K562 (cell line): ENCODE data around the gene TNFSF4. TPM values are rescaled to one million over a fixed set of nuclear protein-coding genes. Genes with fewer than 3 reads are reported as not detected.

Experiments used
- ATAC-seq: fragments of 200-7000 bp; cut with Tn5 transposase; 3 replicates; pipeline ENCODE4 v1.9.1; 2020; ENCODE audit warnings: moderate library complexity
- BruUV-seq: library from RNA; stranded (reverse); fragments of 400-500 nt; replicated peaks from 2 replicates; lab custom pipeline; 2021; lab: Mats Ljungman, UMichigan
- CTCF ChIA-PET: fragments of 300-600 bp; formaldehyde crosslinking; extraction: SDS; loops from one replicate; lab custom pipeline; 2021; ENCODE audit warnings: low intra/inter-chr PET ratio; lab: Yijun Ruan, JAX
- POLR2A ChIA-PET: fragments of 300-600, 350-650 bp; sonication (Branson Sonifier 250); formaldehyde crosslinking; extraction: SDS; loops from one replicate; lab custom pipeline; 2021; ENCODE audit warnings: antibody characterized with exemption, inconsistent platforms; lab: Yijun Ruan, JAX
- DNase-seq, 4 experiments: peaks; one replicate each; pipeline versions ENCODE4 v3.0.0 to v3.0.0-alpha.2; 2011 to 2018; ENCODE audit warnings: low spot score in 3 of 4, mixed read lengths in 3 of 4; ENCODE audit errors: extremely low read depth in 1 of 4
- FAIRE-seq: peaks from 2 replicates; lab custom pipeline; 2011; peaks lifted over from hg19 to GRCh38; lab: Jason Lieb, UNC
- H2AFZ ChIP-seq: 2 replicates; pipeline ENCODE4 v1.6.0; 2011; ENCODE audit warnings: low read depth, low read length, control low read depth, inconsistent platforms
- H3K27ac ChIP-seq: fragments of 200-600 bp; 3 replicates; pipeline ENCODE4 v1.8.0; 2011; ENCODE audit warnings: low read depth, mild to moderate bottlenecking, control low read depth, inconsistent platforms, low read length, moderate library complexity, mixed read lengths; ENCODE audit errors: extremely low read depth
- H3K27me3 ChIP-seq, 2 experiments: fragments of 300-600 bp in 1 of 2; 2 replicates in 1 of 2; 3 replicates in 1 of 2; pipeline versions ENCODE4 v1.6.0 to v1.8.0; 2011; ENCODE audit warnings: inconsistent platforms in 2 of 2, low read length in 2 of 2, mild to moderate bottlenecking in 1 of 2, mixed read lengths in 1 of 2, moderate library complexity in 1 of 2; ENCODE audit not compliant: control insufficient read depth in 2 of 2, insufficient read depth in 2 of 2
- H3K36me3 ChIP-seq: fragments of 300-600 bp; 3 replicates; pipeline ENCODE4 v1.8.0; 2011; ENCODE audit warnings: mild to moderate bottlenecking, low read length, inconsistent platforms; ENCODE audit not compliant: control insufficient read depth, insufficient read depth
- H3K4me1 ChIP-seq, 2 experiments: fragments of 200-600 bp in 1 of 2; replicated peaks in 1 of 2; 2 replicates in 1 of 2; 3 replicates in 1 of 2; pipeline versions ENCODE4 v1.5.1 to v1.8.0; 2011; ENCODE audit warnings: inconsistent platforms in 2 of 2, low read length in 2 of 2, mild to moderate bottlenecking in 1 of 2, mixed read lengths in 1 of 2, moderate library complexity in 1 of 2; ENCODE audit not compliant: control insufficient read depth in 2 of 2, insufficient read depth in 2 of 2
- H3K4me2 ChIP-seq: 2 replicates; pipeline ENCODE4 v1.6.1; 2011; ENCODE audit warnings: low read length, control low read depth, inconsistent platforms, mixed read lengths; ENCODE audit not compliant: insufficient read depth
- H3K4me3 ChIP-seq: fragments of 200-600 bp; sonication (generic), shearing (Covaris generic); 2 replicates; pipeline ENCODE4 v1.5.1; 2016; ENCODE audit warnings: control low read depth, inconsistent platforms
- H3K79me2 ChIP-seq: fragments of 200-600 bp; 3 replicates; pipeline ENCODE4 v1.8.0; 2011; ENCODE audit warnings: low read length, inconsistent platforms; ENCODE audit not compliant: control insufficient read depth, insufficient read depth
- H3K9ac ChIP-seq, 2 experiments: 2 replicates each; pipeline versions ENCODE4 v1.6.0 to v1.6.1; 2011; ENCODE audit warnings: low read depth in 2 of 2, low read length in 2 of 2, control low read depth in 1 of 2, inconsistent platforms in 1 of 2, mild to moderate bottlenecking in 1 of 2, mixed read lengths in 1 of 2; ENCODE audit not compliant: insufficient read depth in 1 of 2
- H3K9me1 ChIP-seq: one replicate; pipeline ENCODE4 v1.6.0; 2011; ENCODE audit warnings: inconsistent platforms, mild to moderate bottlenecking, low read length, moderate library complexity; ENCODE audit not compliant: control insufficient read depth, insufficient read depth
- H3K9me3 ChIP-seq: replicated peaks from 2 replicates; pipeline ENCODE4 v1.5.1; 2011; ENCODE audit warnings: low read depth, low read length, inconsistent platforms; ENCODE audit not compliant: control insufficient read depth, insufficient read depth
- H4K20me1 ChIP-seq: replicated peaks from 2 replicates; pipeline ENCODE4 v1.6.1; 2011; ENCODE audit warnings: low read length, inconsistent platforms, mixed read lengths; ENCODE audit not compliant: control insufficient read depth, insufficient read depth
- CHD7 ChIP-seq: fragments of 200-600 bp; sonication (generic); IDR thresholded peaks from one replicate; pipeline ENCODE4 v1.6.1; 2012; ENCODE audit warnings: mild to moderate bottlenecking, low read depth, low read length, inconsistent platforms
- ETV6 ChIP-seq, 3 experiments: fragments of 150-350 bp in 1 of 3; sonication (generic) in 1 of 3; formaldehyde crosslinking in 1 of 3; IDR thresholded peaks; 2 replicates each; pipeline versions ENCODE4 v1.6.1 to v1.8.0; 2014 to 2022; ENCODE audit warnings: borderline replicate concordance in 2 of 3, low read depth in 2 of 3, antibody characterized with exemption in 1 of 3, low read length in 1 of 3, mild to moderate bottlenecking in 1 of 3, missing genetic modification reagents in 1 of 3
- EWSR1 ChIP-seq: fragments of 450-650 bp; IDR thresholded peaks from 2 replicates; pipeline ENCODE4 v1.6.1; 2018; ENCODE audit warnings: borderline replicate concordance, mild to moderate bottlenecking, low read depth, moderate library complexity; ENCODE audit not compliant: partially characterized antibody
- KLF6 ChIP-seq: fragments of 250-450 bp; sonication (Bioruptor Pico); IDR thresholded peaks from 2 replicates; pipeline ENCODE4 v1.4.0; 2020; ENCODE audit warnings: mild to moderate bottlenecking, moderate library complexity, borderline replicate concordance
- MBD2 ChIP-seq: sonication (generic); IDR thresholded peaks from 2 replicates; pipeline ENCODE4 v1.6.1; 2016; ENCODE audit warnings: low read depth, borderline replicate concordance
- POLR2AphosphoS2 ChIP-seq: IDR thresholded peaks from 2 replicates; pipeline ENCODE4 v1.6.1; 2012; ENCODE audit warnings: low read length, improper control_type of control experiment
- RBM34 ChIP-seq: fragments of 200-400 bp; formaldehyde crosslinking; IDR thresholded peaks from 2 replicates; pipeline ENCODE4 v1.6.1; 2018; ENCODE audit warnings: low read length, borderline replicate concordance; ENCODE audit not compliant: insufficient read depth
- SMAD4 ChIP-seq: fragments of 250-450 bp; sonication (Bioruptor Pico); conservative IDR thresholded peaks from 2 replicates; pipeline ENCODE4 v1.8.0; 2021; ENCODE audit warnings: inconsistent platforms, mild to moderate bottlenecking, moderate library complexity
- ZNF212 ChIP-seq: fragments of 450-650 bp; formaldehyde crosslinking; IDR thresholded peaks from 2 replicates; pipeline ENCODE4 v1.4.0; 2020; ENCODE audit warnings: mild to moderate bottlenecking
- ZNF263 ChIP-seq: sonication (generic); formaldehyde crosslinking; IDR thresholded peaks from 2 replicates; pipeline ENCODE4 v1.8.0; 2022; ENCODE audit warnings: mild to moderate bottlenecking, missing genetic modification reagents, borderline replicate concordance
- ZNF57 ChIP-seq: fragments of 450-650 bp; formaldehyde crosslinking; IDR thresholded peaks from 2 replicates; pipeline ENCODE4 v1.4.0; 2020; ENCODE audit warnings: mild to moderate bottlenecking, moderate library complexity
- WGBS: fragments of 100-300 bp; shearing (Covaris generic); methylation state at CpG from one replicate; pipeline ENCODE4 v1.1.6; 2016; ENCODE audit warnings: low coverage, mixed read lengths; ENCODE audit not compliant: insufficient coverage; ENCODE audit errors: missing lambda C conversion rate; 5-methylcytosine and 5-hydroxymethylcytosine counted together
- in situ Hi-C: fragments of 300-500 bp; cut with MboI; formaldehyde crosslinking; loops from 4 replicates; pipeline ENCODE4 v1.15.0; 2018; ENCODE audit warnings: inconsistent platforms, mixed read lengths
- intact Hi-C: fragments of 100-400 bp; cut with micrococcal nuclease; formaldehyde crosslinking; loops from 2 replicates; pipeline ENCODE4 v1.14.2; 2022
- polyA plus RNA-seq, 8 experiments: library from polyadenylated mRNA; depleted of rRNA in 4 of 8; stranded (reverse) in 5 of 8; unstranded in 3 of 8; fragments of >200 nt; fragmentation: Nextera tagmentation in 2 of 8; fragmentation: Illumina TruSeq in 1 of 8; extraction: Ambion mirVana in 2 of 8; extraction: Trizol in 1 of 8; gene quantifications; 2 replicates each; pipeline versions ENCODE4 v1.2.1 to v1.2.3, GENCODE V29; 2011 to 2014; ENCODE audit warnings: inconsistent platforms in 1 of 8, missing spikeins in 1 of 8
- total RNA-seq, 7 experiments: library from RNA; depleted of rRNA in 6 of 7; stranded (reverse); fragments of >200 nt in 6 of 7; fragmentation: Illumina TruSeq in 2 of 7; extraction: Trizol in 2 of 7; gene quantifications; 2 replicates each; pipeline versions ENCODE4 v1.2.1 to v1.2.3, GENCODE V29; 2011 to 2021; ENCODE audit warnings: low replicate concordance in 1 of 7

The TNFSF4 gene
- total and polyA plus RNA-seq, 9 of the 15 experiments (the other 6 are each of a cell fraction or from before 2014, with no cell fraction given): 0.08 to 0.23 (median 0.15) TPM; not detected in 1

- Histone ChIP-seq H3K27ac (no peak overlapping the region), H4K20me1 (no peaks in the 10 kb centered on the region), H3K27me3 (peaks cover 0 to 13% of the 10 kb centered on the region in 2 experiments; a peak in 2 of 5 replicates), H3K4me3 (no peak overlapping the region), H3K9me1 (no peaks in the 10 kb centered on the region), H3K4me2 (no peak overlapping the region), H2AFZ (no peak overlapping the region), H3K79me2 (no peaks in the 10 kb centered on the region), H3K9me3 (no peaks in the 10 kb centered on the region), H3K9ac (no peak overlapping the region), H3K36me3 (no peaks in the 10 kb centered on the region), H3K4me1 (no peaks in the 10 kb centered on the region)
- WGBS: 4% methylated on average over 4 of the region's 4 CpGs
- FAIRE-seq (no peak), DNase-seq (no peak), ATAC-seq (no peak)
- intact Hi-C loops (loop anchor here (10.0 kb wide), 2 partner anchors 244 to 784 kb away; partner anchors contain the start of gene C1orf105), in situ Hi-C loops (no loop called here)
- no TSS peak for BruUV-seq
- ChIA-PET POLR2A (interaction anchor here (0.6 to 0.9 kb wide), 2 partner anchors 8 to 14 kb away, joined by 4 read pairs; no protein-coding TSS in a partner anchor), CTCF (no interaction called here)
- TF ChIP-seq MBD2: no peak
- no peak for TF ChIP-seq POLR2AphosphoS2
- no peak for TF ChIP-seq KLF6 (CRISPR knock-in tag)
- TF ChIP-seq CHD7: no peak
- TF ChIP-seq ZNF212 (CRISPR knock-in tag): no peak
- no peak for TF ChIP-seq SMAD4
- TF ChIP-seq EWSR1: no peak
- TF ChIP-seq ETV6 (IDR thresholded peaks at IDR 0.05; ENCODE audit: borderline replicate concordance in 1 of 2, low read depth in 2 of 2, low read length in 1 of 2): no peak
- no peak for TF ChIP-seq ETV6 (CRISPR knock-in tag; IDR thresholded peaks at IDR 0.05; ENCODE audit: borderline replicate concordance)
- TF ChIP-seq ZNF57 (CRISPR knock-in tag): no peak
- TF ChIP-seq RBM34: no peak
- no peak for TF ChIP-seq ZNF263 (CRISPR knock-in tag)
Observed at GRCh38 chr1:173208868-173209267, 1.7 kb upstream of the TNFSF4 start.
